Measurements from ENCODE around the gene CDKN1B. TPM values are rescaled to one million over a fixed set of nuclear protein-coding genes. Genes with fewer than 3 reads are reported as not detected.
"Not testable (repeated sequence)": the region's sequence is repeated elsewhere in the genome, so short reads cannot be mapped to it uniquely, and the experiment has no call there.

The CDKN1B gene
- total and polyA plus RNA-seq, 2 experiments from 2014 or later: 7.0 to 46.0 TPM

DNA sequence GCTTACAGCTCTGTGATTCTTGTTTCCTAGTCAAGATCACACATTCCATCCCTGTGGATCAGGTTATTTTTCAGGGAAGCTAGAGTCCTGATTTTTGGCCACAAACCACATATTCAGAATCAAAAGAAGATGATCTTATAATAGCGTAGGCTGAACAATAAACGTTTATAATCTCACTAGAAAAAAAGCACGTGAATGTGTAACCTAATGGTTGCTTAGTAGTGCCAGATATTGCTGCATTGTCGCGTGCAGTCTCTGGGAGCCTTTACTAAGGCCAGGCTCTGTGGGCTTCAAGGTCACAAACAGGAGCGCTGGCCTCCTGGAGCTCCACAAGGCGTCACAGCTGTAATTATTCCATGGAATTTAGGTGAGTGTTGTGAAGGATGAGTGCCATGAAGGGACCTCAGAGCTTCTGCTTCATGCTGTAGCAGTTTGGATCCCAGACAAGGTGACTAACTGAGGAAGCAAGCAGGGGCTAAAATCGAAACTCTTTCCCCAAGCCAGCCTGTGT, 17.4 kb downstream of the CDKN1B start:
- no peak for DNase-seq (ENCODE audit: low spot score)
- Histone ChIP-seq H3K27me3 (no peaks in the 10 kb centered on the region), H4K20me1 (ENCODE audit: insufficient read depth, poor library complexity, severe bottlenecking) (no peaks in the 10 kb centered on the region), H3K36me3 (replicated peaks; ENCODE audit: insufficient read depth, low read depth) (no peaks in the 10 kb centered on the region), H3K4me2 (peak overlapping the region; percentile 16), H3K9me3 (ENCODE audit: low read depth) (no peaks in the 10 kb centered on the region), H3K79me2 (no peaks in the 10 kb centered on the region), H2AFZ (no peak overlapping the region), H3K9me2 (replicated peaks; ENCODE audit: insufficient read depth) (no peaks in the 10 kb centered on the region), H3K4me1 (ENCODE audit: insufficient read depth) (no peaks in the 10 kb centered on the region), H3K4me3 (no peak overlapping the region), H3K27ac (peak overlapping the region; percentile 18)
- WGBS (ENCODE audit: low lambda C conversion rate, missing lambda C conversion rate): 55% methylated on average over 8 of the region's 8 CpGs
- TF ChIP-seq EZH2 (IDR thresholded peaks at IDR 0.05; ENCODE audit: borderline replicate concordance) (no peak), CTCF (IDR thresholded peaks at IDR 0.05; ENCODE audit: poor library complexity) (no peak), EZH2phosphoT487 (IDR thresholded peaks at IDR 0.05; ENCODE audit: low read depth, severe bottlenecking, unreplicated experiment) (no peak)

- Histone ChIP-seq H3K4me3 (no peak overlapping the region), H3K36me3 (replicated peaks; ENCODE audit: insufficient read depth, low read depth) (no peaks in the 10 kb centered on the region), H3K27me3 (no peaks in the 10 kb centered on the region), H3K79me2 (no peaks in the 10 kb centered on the region), H3K4me1 (ENCODE audit: insufficient read depth) (no peaks in the 10 kb centered on the region), H3K9me3 (ENCODE audit: low read depth) (no peaks in the 10 kb centered on the region), H3K27ac (peak overlapping the region; percentile 18), H3K4me2 (no peak overlapping the region), H4K20me1 (ENCODE audit: insufficient read depth, poor library complexity, severe bottlenecking) (no peaks in the 10 kb centered on the region), H2AFZ (no peak overlapping the region), H3K9me2 (replicated peaks; ENCODE audit: insufficient read depth) (no peaks in the 10 kb centered on the region)
- WGBS (ENCODE audit: low lambda C conversion rate, missing lambda C conversion rate): 100% methylated on average over 1 of the region's 1 CpG
- no peak for TF ChIP-seq CTCF (IDR thresholded peaks at IDR 0.05; ENCODE audit: poor library complexity)
- no peak for TF ChIP-seq EZH2 (IDR thresholded peaks at IDR 0.05; ENCODE audit: borderline replicate concordance)
- TF ChIP-seq EZH2phosphoT487 (IDR thresholded peaks at IDR 0.05; ENCODE audit: low read depth, severe bottlenecking, unreplicated experiment): no peak
- DNase-seq (ENCODE audit: low spot score): no peak
These were observed 18.1 kb downstream of the CDKN1B start for GRCh38 chr12:12735301-12735700.

DNA sequence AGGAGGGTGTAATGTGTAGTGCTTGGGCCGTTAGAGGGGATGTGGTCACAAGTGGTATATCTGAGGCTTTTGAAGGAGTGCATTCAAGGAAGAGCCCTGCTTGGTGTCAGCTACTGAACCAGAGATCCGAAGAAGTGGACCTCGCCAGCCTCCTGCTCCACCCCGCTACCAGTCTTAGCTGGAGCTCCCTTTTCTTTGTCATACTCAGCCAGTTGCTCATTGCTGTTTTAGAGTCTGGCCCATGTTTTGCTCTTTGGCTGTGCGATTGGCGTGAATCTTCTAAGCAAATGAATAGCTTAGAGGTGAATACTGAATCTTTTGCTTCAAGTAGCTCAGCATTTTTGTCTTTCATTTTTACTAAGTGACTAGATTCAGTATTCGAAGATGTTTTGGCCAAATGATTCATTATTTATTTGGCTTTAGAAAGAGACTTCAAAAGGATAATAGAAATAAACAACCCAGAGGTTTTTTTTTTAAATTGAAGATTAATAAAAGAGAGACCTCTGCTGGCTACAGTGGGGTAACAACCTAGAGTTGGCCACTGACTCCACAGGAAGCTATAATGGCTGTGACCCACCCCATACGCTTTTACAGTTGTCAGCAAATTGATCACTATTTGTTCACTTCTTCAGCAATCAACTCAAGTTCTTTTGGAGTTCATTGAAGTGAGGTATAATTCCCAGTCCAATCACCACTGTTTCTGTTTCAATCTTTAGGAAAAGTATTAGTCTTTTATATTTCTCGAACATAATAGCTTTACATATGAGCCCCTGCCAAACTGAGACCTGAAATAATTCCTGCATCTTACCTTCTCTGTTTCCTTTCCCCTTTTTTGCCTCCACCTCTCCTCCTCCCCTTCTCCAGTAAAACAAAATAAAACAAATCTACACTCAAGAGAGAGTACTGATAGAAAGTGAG, 19.9 kb downstream of the CDKN1B start:
- Histone ChIP-seq H3K27ac (no peak overlapping the region), H3K9me2 (replicated peaks; ENCODE audit: insufficient read depth) (no peaks in the 10 kb centered on the region), H3K9me3 (ENCODE audit: low read depth) (no peaks in the 10 kb centered on the region), H3K4me2 (no peak overlapping the region), H3K36me3 (replicated peaks; ENCODE audit: insufficient read depth, low read depth) (no peaks in the 10 kb centered on the region), H3K27me3 (no peaks in the 10 kb centered on the region), H4K20me1 (ENCODE audit: insufficient read depth, poor library complexity, severe bottlenecking) (no peaks in the 10 kb centered on the region), H3K4me1 (ENCODE audit: insufficient read depth) (no peaks in the 10 kb centered on the region), H3K79me2 (peaks cover 2% of the 10 kb centered on the region), H3K4me3 (no peak overlapping the region), H2AFZ (peak overlapping the region; percentile 8)
- no peak for TF ChIP-seq EZH2 (IDR thresholded peaks at IDR 0.05; ENCODE audit: borderline replicate concordance)
- peak; percentile 61 for TF ChIP-seq CTCF (IDR thresholded peaks at IDR 0.05; ENCODE audit: poor library complexity)
- no peak for TF ChIP-seq EZH2phosphoT487 (IDR thresholded peaks at IDR 0.05; ENCODE audit: low read depth, severe bottlenecking, unreplicated experiment)
- WGBS (ENCODE audit: low lambda C conversion rate, missing lambda C conversion rate): 76% methylated on average over 9 of the region's 9 CpGs
- peak; percentile 57 for DNase-seq (ENCODE audit: low spot score)

GRCh38 chr12:12738152-12738551, 21.0 kb downstream of the CDKN1B start:
- not testable (repeated sequence) for H3K4me2 ChIP-seq; H3K4me3 ChIP-seq; H3K9me3 ChIP-seq (ENCODE audit: low read depth); H3K9me2 ChIP-seq (replicated peaks; ENCODE audit: insufficient read depth); H4K20me1 ChIP-seq (ENCODE audit: insufficient read depth, poor library complexity, severe bottlenecking); H3K36me3 ChIP-seq (replicated peaks; ENCODE audit: insufficient read depth, low read depth); H3K4me1 ChIP-seq (ENCODE audit: insufficient read depth); H3K27ac ChIP-seq; DNase-seq (ENCODE audit: low spot score); H3K79me2 ChIP-seq; H2AFZ ChIP-seq; H3K27me3 ChIP-seq
- 98% methylated on average over 2 of the region's 2 CpGs for WGBS (ENCODE audit: low lambda C conversion rate, missing lambda C conversion rate)
